KMS-11 (cell line): ENCODE results near the gene C21orf58.

Experiments used
- H2AFZ ChIP-seq: fragments of 200-600 bp; sonication (generic); 2 replicates; pipeline ENCODE4 v1.6.1; 2016; ENCODE audit warnings: antibody characterized with exemption, mixed run types, low read depth
- H3K27ac ChIP-seq: fragments of 200-600 bp; sonication (generic); 2 replicates; pipeline ENCODE4 v1.6.1; 2016; ENCODE audit warnings: mild to moderate bottlenecking, mixed run types
- H3K27me3 ChIP-seq: fragments of 200-600 bp; sonication (generic); 2 replicates; pipeline ENCODE4 v1.6.1; 2017; ENCODE audit warnings: mild to moderate bottlenecking, low read depth, mixed run types, moderate library complexity; ENCODE audit not compliant: insufficient read depth
- H3K36me3 ChIP-seq: fragments of 200-600 bp; sonication (generic); 2 replicates; pipeline ENCODE4 v1.6.1; 2017; ENCODE audit warnings: mild to moderate bottlenecking, mixed run types; ENCODE audit not compliant: insufficient read depth
- H3K4me1 ChIP-seq: fragments of 200-600 bp; sonication (generic); 2 replicates; pipeline ENCODE4 v1.6.1; 2016; ENCODE audit warnings: mild to moderate bottlenecking, low read depth, mixed run types; ENCODE audit not compliant: poor library complexity, severe bottlenecking
- H3K4me2 ChIP-seq: fragments of 200-600 bp; sonication (generic); 2 replicates; pipeline ENCODE4 v1.7.0; 2016; ENCODE audit warnings: mild to moderate bottlenecking, mixed run types
- H3K4me3 ChIP-seq: fragments of 200-600 bp; sonication (generic); IDR thresholded peaks from 2 replicates; pipeline ENCODE4 v1.6.1; 2017; ENCODE audit warnings: low read depth, low read length, mixed read lengths; ENCODE audit not compliant: insufficient read depth
- H3K79me2 ChIP-seq: fragments of 200-600 bp; sonication (generic); 2 replicates; pipeline ENCODE4 v1.6.1; 2016; ENCODE audit warnings: low read depth, mixed run types; ENCODE audit not compliant: insufficient read depth
- H3K9ac ChIP-seq: fragments of 200-600 bp; sonication (generic); 2 replicates; pipeline ENCODE4 v1.6.1; 2016; ENCODE audit warnings: mild to moderate bottlenecking, mixed run types
- H4K20me1 ChIP-seq: fragments of 200-600 bp; sonication (generic); 2 replicates; pipeline ENCODE4 v1.6.1; 2016; ENCODE audit warnings: mild to moderate bottlenecking, mixed run types; ENCODE audit not compliant: insufficient read depth
- TF ChIP-seq, protein P1 (sequence below): fragments of 200-600 bp; sonication (generic); conservative IDR thresholded peaks from 2 replicates; pipeline ENCODE4 v1.6.1; 2017; ENCODE audit warnings: low read depth, mild to moderate bottlenecking, antibody characterized with exemption, low read length, moderate library complexity, mixed read lengths

C21orf58 gene

DNA sequence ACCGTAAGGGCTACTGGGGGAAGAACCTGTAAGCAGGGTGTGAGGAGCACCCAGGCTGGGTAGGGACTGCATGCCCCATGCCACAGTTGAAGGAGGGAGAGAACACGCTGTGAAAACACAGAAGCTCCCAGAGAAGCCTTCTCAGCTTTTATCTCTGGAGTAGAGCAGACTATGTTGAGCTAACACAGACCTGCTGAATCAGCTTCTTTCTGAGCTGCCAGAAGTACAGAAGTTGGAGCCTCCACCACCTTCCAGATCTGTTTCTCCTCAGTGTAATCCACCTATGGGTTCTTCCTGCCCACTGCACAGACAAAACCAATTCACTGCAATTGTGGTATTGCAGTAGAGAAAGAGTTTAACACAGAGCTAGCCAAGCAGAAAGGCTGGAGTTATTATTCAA lies 32.1 kb downstream of the C21orf58 start:
- peaks cover 10% of the 10 kb centered on the region; the same call in 1 of the 2 replicates for H3K79me2 ChIP-seq
- H3K27ac ChIP-seq, result no peak overlapping the region
- peaks cover 28% of the 10 kb centered on the region for H3K4me1 ChIP-seq
- no peak overlapping the region for H3K4me2 ChIP-seq
- H4K20me1 ChIP-seq, result no peaks in the 10 kb centered on the region
- no peak overlapping the region for H2AFZ ChIP-seq
- H3K27me3 ChIP-seq, result no peaks in the 10 kb centered on the region
- TF ChIP-seq, protein P1, sequence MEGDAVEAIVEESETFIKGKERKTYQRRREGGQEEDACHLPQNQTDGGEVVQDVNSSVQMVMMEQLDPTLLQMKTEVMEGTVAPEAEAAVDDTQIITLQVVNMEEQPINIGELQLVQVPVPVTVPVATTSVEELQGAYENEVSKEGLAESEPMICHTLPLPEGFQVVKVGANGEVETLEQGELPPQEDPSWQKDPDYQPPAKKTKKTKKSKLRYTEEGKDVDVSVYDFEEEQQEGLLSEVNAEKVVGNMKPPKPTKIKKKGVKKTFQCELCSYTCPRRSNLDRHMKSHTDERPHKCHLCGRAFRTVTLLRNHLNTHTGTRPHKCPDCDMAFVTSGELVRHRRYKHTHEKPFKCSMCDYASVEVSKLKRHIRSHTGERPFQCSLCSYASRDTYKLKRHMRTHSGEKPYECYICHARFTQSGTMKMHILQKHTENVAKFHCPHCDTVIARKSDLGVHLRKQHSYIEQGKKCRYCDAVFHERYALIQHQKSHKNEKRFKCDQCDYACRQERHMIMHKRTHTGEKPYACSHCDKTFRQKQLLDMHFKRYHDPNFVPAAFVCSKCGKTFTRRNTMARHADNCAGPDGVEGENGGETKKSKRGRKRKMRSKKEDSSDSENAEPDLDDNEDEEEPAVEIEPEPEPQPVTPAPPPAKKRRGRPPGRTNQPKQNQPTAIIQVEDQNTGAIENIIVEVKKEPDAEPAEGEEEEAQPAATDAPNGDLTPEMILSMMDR, result no peak
- no peaks in the 10 kb centered on the region for H3K36me3 ChIP-seq
- no peak overlapping the region for H3K4me3 ChIP-seq
- H3K9ac ChIP-seq, result no peak overlapping the region

DNA sequence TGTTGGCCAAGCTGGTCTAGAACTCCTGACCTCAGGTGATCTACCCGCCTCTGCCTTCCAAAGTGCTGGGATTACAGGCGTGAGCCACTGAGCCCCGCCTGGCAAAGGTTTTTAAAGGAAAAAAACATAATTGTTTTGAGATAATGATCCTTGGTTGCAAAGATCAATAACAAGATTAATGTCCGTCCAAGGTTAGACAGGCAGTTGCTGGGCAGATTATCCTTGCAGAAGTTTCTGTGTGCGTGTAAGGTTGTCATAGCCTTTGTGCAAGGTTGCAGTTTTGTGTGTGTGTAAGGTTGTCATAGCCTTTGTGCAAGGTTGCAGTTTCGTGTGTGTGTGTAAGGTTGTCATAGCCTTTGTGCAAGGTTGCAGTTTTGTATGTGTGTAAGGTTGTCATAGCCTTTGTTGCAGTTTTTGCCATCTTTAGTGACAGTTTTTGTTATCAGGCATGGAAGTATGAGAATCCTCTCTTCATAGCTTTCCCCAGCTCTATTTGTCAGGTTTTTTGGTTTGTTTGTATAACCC lies 34.0 kb downstream of the C21orf58 start:
- Histone ChIP-seq H3K27ac (no peak overlapping the region), H3K79me2 (peaks cover 21% of the 10 kb centered on the region), H3K27me3 (no peaks in the 10 kb centered on the region), H3K36me3 (no peaks in the 10 kb centered on the region), H4K20me1 (no peaks in the 10 kb centered on the region), H3K4me2 (peak overlapping the region; percentile 36; the same call in 1 of the 2 replicates), H3K4me3 (no peak overlapping the region), H3K4me1 (peaks cover 32% of the 10 kb centered on the region), H3K9ac (no peak overlapping the region), H2AFZ (no peak overlapping the region)
- TF ChIP-seq, protein P1, result no peak

DNA sequence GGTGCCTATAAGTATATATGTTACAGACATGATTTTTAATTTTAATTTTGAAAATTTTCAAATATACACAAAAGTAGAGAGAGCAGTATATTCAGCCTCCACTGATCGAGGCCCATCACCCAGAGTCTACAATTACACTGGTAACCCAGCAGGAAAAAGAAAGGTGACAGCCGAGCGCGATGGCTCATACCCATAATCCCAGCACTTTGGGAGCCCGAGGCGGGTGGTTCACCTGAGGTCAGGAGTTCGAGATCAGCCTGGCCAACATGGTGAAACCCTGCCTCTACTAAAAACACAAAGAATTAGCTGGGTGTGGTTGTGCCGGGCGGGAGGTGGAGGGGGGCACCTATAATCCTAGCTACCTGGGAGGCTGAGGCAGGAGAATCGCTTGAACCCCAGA lies 36.1 kb downstream of the C21orf58 start:
- Histone ChIP-seq H3K27me3 (no peaks in the 10 kb centered on the region), H3K4me1 (peaks cover 54% of the 10 kb centered on the region), H4K20me1 (no peaks in the 10 kb centered on the region), H3K9ac (peak overlapping the region; percentile 75; the same call in 1 of the 2 replicates), H3K79me2 (peaks cover 43% of the 10 kb centered on the region), H3K36me3 (peaks cover 7% of the 10 kb centered on the region; the same call in 1 of the 2 replicates), H3K4me2 (peak overlapping the region; percentile 73), H3K4me3 (no peak overlapping the region), H3K27ac (no peak overlapping the region), H2AFZ (peak overlapping the region; percentile 80; the same call in 1 of the 2 replicates)
- TF ChIP-seq, protein P1, result no peak

DNA sequence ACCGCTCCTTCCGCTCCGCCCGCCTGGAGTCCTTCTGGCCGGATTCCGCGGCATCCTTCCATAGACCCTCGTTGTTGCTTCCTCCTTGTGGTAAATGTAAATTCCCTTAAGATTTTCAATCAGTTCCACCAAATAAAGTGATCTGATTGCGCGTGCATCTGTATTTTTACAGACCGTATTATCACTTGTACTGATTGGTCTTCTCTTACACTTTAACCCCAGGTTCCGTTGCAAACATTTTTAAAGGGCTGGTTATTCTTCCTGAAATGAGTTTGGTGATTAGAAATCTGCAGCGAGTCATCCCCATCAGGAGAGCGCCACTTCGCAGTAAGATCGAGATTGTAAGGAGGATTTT lies 37.0 kb downstream of the C21orf58 start:
- Histone ChIP-seq H3K4me2 (peak overlapping the region; percentile 73), H3K79me2 (peaks cover 52% of the 10 kb centered on the region), H3K4me1 (peaks cover 61% of the 10 kb centered on the region), H3K36me3 (peaks cover 7% of the 10 kb centered on the region; the same call in 1 of the 2 replicates), H3K27me3 (no peaks in the 10 kb centered on the region), H3K27ac (peak overlapping the region; percentile 77), H3K4me3 (no peak overlapping the region), H3K9ac (peak overlapping the region; percentile 75), H2AFZ (peak overlapping the region; percentile 80), H4K20me1 (no peaks in the 10 kb centered on the region)
- TF ChIP-seq, protein P1, result no peak
